NCI-H526 treated with DMSO at 0.1 percent for 48 hours (cell line): ENCODE measurements around the gene FAXDC2.
"Not testable (repeated sequence)": the region's sequence is repeated elsewhere in the genome, so short reads cannot be mapped to it uniquely, and the experiment has no call there.

ENCODE experiments used
- DNase-seq: peaks from one replicate; lab custom pipeline; 2025; lab: John Stamatoyannopoulos, UW

Gene FAXDC2

GRCh38 chr5:154830596-154830995 is 19.8 kb downstream of the FAXDC2 start:
- no peak for DNase-seq

- DNase-seq = no peak
Measured at GRCh38 chr5:154830219-154830595, 20.2 kb downstream of the FAXDC2 start.

- DNase-seq = no peak
Measured at GRCh38 chr5:154829589-154830218, 20.7 kb downstream of the FAXDC2 start.

GRCh38 chr5:154829181-154829588 is 21.2 kb downstream of the FAXDC2 start:
- DNase-seq = no peak

GRCh38 chr5:154824070-154824469 is 26.3 kb downstream of the FAXDC2 start:
- DNase-seq = no peak

- no peak for DNase-seq
Measured at GRCh38 chr5:154823605-154824004, 26.8 kb downstream of the FAXDC2 start.

- not testable (repeated sequence) for DNase-seq
Measured at GRCh38 chr5:154822896-154823295, 27.5 kb downstream of the FAXDC2 start.

- DNase-seq = no peak
Measured at GRCh38 chr5:154820383-154820782, 30.0 kb downstream of the FAXDC2 start.

- DNase-seq = no peak
Measured at GRCh38 chr5:154819546-154819945, 30.9 kb downstream of the FAXDC2 start.

- no peak for DNase-seq
Measured at GRCh38 chr5:154818471-154819116, 31.8 kb downstream of the FAXDC2 start.

GRCh38 chr5:154817815-154818214 is 32.6 kb downstream of the FAXDC2 start:
- no peak for DNase-seq

GRCh38 chr5:154816891-154817492 is 33.4 kb downstream of the FAXDC2 start:
- DNase-seq = no peak

- DNase-seq = no peak
Measured at GRCh38 chr5:154815684-154816247, 34.6 kb downstream of the FAXDC2 start.

GRCh38 chr5:154815025-154815424 is 35.4 kb downstream of the FAXDC2 start:
- no peak for DNase-seq

GRCh38 chr5:154813736-154814135 is 36.7 kb downstream of the FAXDC2 start:
- DNase-seq = no peak

- DNase-seq = no peak
Measured at GRCh38 chr5:154813158-154813557, 37.2 kb downstream of the FAXDC2 start.

GRCh38 chr5:154811653-154812465 is 38.5 kb downstream of the FAXDC2 start:
- DNase-seq = no peak

GRCh38 chr5:154811239-154811638 is 39.2 kb downstream of the FAXDC2 start:
- DNase-seq = no peak

- DNase-seq = no peak
Measured at GRCh38 chr5:154806176-154806575, 44.2 kb downstream of the FAXDC2 start.

GRCh38 chr5:154802050-154802449 is 48.4 kb downstream of the FAXDC2 start:
- no peak for DNase-seq

GRCh38 chr5:154801083-154801482 is 49.3 kb downstream of the FAXDC2 start:
- no peak for DNase-seq

- DNase-seq = no peak
Measured at GRCh38 chr5:154800582-154800981, 49.8 kb downstream of the FAXDC2 start.
